Stromal cell of bone marrow (primary cell): ENCODE results near the gene RPS18.

ENCODE experiments used
- DNase-seq: peaks from one replicate; pipeline ENCODE4 v3.0.0-alpha.2; 2012; ENCODE audit warnings: low read depth

RPS18 gene

DNA sequence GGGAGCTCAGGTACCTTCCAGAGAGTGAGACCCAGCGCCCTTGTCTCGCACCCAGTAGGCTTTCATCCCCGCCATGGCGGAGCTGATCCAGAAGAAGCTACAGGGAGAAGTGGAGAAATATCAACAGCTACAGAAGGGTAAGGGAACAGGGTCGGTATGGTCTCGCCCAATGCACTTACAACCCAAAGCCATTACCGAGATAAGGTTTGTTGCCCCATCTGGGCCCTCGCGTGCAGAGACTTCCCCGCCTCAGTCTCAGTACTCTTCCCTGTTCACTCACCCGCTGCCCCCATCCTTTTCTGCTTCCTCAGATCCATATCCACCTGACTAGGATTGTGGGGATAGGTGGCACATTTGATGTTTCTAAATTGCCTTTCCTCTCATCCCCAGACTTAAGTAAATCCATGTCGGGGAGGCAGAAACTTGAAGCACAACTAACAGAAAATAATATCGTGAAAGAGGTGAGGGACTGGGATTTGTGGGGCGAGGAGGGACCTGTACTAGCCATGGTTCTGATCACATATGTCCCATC lies 18.0 kb downstream of the RPS18 start:
- no peak for DNase-seq

DNA sequence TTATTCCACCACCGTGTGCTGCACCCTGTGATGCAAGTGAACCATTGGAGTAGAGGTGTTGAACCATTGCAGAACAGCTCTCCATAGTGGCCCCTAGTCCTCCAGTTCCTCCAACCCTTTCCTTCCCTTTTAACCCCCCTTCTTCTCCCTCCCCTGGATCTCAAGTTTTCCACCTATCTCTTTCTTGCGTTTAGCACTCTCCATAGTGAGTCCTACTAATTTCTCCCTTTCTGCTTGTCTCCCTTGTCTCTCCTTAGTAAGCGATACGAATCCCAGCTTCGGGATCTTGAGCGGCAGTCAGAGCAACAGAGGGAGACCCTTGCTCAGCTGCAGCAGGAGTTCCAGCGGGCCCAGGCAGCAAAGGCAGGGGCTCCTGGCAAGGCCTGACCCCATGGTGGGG lies 18.6 kb downstream of the RPS18 start:
- DNase-seq: no peak

- no peak for DNase-seq
Measured at GRCh38 chr6:33292996-33293682, 21.3 kb downstream of the RPS18 start.

DNA sequence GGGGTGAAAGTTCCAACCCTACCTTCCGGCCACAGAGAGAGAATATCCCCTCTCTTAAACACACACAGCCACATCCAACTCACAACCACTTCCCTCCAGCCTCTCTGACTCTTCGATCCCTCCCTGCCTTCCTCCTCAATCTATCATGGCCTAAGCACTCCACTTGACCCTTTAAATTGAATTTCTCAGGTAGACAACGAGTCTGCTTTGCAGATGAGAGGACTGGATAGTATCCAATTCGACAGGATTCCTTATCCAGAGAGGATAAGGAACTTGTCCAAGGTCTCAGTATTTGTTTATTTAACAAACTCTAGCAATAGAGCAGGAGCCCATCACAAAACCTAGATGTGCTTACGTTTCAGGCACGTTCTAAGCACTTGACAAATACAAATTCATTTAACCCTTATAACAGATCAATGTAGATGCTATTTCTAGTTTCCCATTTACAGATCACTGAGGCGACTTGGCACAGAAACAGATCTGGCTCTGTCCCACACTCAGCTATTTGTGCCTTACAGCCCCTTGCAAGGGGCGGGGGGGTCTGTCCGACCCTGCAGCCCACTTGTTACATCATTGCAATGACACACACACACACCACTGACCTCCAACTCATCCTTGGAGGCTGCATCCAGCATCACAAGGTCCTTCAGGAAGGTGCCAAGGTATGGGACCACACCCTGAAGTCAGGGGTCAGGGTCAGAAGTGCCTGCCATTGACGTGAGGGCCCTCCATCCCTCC lies 22.4 kb downstream of the RPS18 start:
- no peak for DNase-seq

DNA sequence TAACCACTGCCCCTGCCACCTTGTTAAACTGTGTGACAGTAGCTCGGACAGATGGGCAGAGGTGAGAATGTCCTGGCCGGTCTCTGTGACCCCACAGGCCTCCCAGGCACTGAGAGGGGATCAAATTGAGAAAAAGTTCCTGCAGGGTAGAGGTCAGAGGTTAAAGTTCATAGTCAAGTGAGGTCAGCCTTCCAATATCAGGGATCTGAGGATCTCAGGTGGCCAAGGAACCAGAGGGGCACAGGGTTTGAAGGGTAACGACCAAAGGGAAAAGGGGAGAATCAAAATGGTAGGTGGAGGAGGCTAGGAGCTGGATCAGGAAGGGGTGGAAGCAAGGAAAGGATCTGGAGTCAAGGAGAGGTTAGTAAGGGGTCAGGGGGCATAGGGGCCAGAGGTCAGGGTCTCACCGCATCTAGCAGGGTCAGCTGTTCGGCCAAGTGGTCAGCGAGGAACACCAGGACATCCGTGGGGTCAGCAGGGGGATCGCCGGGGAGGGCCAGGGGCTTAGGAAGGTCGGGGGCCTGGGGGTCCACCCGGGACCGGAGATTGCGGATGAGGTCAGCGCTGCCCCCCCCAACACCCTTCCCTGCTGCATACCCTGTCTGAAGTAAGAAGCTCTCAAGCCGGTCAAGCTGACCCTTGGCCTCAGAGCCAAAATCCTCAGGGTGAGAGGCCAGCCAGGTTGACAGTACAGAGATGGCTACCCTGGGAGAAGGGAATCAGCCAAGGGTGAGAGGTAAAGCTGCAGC lies 23.9 kb downstream of the RPS18 start:
- no peak for DNase-seq

GRCh38 chr6:33296797-33297405 lies 25.0 kb downstream of the RPS18 start:
- DNase-seq: no peak

DNA sequence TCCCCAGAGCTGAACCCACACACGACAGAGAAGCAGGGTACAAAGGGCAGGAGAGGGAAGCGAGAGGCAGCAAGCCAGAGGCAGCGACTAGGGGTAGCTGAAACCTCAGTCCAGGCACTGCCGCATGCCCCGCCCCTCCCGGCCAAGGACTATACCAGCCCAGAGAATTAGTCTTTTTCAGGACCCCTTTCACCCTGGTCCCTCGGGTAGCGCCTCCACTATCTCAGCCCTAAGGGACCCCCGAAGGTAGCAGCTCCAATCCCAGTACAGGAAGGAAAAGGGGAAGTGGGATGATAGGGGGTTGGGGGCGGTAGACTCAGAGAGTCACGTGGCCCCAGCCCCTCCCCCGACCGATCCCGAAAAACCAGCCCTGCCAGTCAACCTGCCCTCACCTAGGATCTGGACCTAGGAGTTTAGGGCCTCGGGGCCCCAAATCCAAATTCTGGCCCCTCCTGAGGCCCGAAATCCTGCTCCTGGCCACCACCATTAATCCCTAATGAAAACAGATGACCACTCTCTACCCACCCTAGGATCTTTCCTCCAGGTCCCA lies 25.6 kb downstream of the RPS18 start:
- no peak for DNase-seq

GRCh38 chr6:33297956-33298772 lies 26.3 kb downstream of the RPS18 start:
- DNase-seq: peak; percentile 91

DNA sequence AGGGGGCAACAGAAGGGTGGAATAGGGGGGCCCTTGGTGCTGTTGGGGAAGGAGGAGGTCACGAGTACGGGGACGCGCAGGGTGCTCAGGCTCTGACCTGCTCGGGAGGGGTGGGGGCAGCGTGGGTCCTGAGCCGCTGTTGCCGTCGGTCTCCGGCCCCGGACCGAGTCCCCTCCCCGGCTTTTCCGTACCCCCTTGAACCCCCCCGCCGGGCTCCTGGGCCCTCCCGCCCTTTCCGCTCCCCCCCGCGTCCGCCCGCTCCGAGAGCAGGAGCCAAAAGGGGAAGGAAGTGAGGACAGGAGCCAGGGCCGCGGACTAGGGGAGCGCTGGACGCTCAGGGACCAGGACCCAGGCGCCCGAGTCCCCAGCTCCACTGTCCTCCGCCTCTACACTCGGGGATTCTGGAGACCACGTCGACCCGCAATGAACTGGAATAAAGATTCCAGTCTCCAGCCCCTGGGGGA lies 26.9 kb downstream of the RPS18 start, which contains the start of gene RGL2:
TSS of gene RGL2 (minus strand) at position 170 of the 464 bp plus-strand sequence. CDS start 332 bp downstream, outside the sequence.
- peak; percentile 60 for DNase-seq

GRCh38 chr6:33299237-33299944 lies 27.5 kb downstream of the RPS18 start:
- DNase-seq: peak; percentile 88

GRCh38 chr6:33301877-33302276 lies 30.0 kb downstream of the RPS18 start:
- DNase-seq: no peak

DNA sequence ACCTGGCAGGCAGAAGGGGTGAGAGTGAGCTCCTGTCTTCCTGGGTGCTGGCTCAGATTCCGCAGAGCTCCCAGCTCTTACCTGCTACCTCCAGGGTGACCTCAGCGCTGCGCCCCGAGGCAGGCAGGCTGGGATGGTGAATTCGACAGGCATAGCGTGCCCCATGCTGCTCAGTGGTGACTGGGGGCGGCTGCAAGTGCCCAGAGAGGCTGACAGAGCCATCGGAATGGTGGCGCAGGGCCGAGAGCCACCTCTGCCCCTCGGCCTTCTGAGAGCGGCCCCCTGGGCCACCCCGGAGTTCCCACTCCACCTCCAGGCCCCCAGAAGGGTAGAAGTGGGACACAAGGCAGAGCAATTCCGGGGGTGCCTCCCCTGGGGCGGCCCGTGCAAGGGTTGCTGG lies 32.3 kb downstream of the RPS18 start:
- DNase-seq: no peak

- no peak for DNase-seq
Measured at GRCh38 chr6:33305052-33305451, 33.2 kb downstream of the RPS18 start.

GRCh38 chr6:33306356-33306755 lies 34.5 kb downstream of the RPS18 start:
- DNase-seq: no peak

GRCh38 chr6:33312361-33313104 lies 40.7 kb downstream of the RPS18 start:
- peak; percentile 64 for DNase-seq

- DNase-seq: no peak
Measured at GRCh38 chr6:33313105-33313708, 41.3 kb downstream of the RPS18 start.

DNA sequence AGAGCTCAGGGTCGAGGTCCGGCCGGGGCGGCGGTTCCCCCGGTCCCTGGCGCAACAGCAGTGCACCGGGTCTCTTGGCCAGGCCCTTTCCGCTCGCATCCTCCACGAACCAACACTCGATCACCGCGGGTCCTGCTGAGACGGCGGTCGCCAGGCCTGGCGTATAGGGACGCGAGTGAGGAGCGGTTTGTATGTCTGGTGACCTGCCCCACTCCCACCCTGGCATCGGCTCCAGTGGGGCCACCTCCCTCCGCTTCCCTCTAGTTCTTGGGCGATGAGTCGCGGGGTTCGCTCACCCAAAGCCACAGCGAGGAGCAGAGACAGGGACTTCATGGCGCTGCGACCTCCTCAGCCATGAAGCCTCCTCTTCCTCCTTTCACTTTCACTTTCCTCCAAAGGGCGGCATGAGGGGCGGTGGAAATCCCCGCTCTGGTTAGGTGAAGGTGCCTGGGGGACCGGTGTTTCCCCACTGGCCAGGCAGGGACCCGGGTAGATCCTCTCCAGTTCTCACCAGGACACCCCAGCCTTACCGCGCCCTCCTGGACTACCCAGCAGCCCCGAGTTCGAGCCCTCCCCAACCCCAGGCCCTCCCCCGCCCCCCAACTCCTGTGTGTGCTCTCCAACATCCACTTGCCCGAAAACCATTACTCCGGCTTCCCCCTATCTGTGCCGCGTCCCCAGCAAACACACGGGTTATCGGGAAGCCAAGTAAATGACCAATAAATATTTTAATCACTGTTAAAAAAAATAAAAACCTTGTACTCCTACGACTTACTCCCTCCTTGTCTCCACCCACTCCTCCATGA lies 42.0 kb downstream of the RPS18 start, which contains the start of gene TAPBP:
TSS of gene TAPBP (minus strand) at position 370 of the 806 bp plus-strand sequence. CDS start at position 333, 37 bp downstream.
- DNase-seq: no peak

DNA sequence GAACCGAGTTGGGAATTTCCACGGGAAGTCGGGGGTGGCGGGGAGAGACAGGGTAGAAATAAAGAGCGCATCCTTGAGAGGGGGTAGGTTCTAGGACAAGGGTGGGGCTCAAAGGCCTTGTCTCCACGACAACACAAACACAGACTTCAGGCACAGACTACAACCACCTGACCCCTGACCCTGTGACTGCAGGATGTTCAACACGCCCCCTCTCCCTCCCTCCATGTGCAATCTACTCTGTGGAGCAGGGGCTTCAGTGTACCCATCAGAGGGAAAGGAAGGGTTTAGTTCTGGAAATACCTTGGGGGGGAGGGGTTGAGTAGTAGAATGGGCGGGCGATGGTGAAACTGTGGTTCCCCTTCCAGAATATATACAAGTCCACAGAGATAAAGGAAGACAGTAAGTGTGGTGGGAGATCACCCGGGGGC lies 42.7 kb downstream of the RPS18 start:
- peak; percentile 74 for DNase-seq
